Vagina (tissue), 2 donors: ENCODE data around the gene CST6.

ENCODE experiments used
- POLR2A ChIP-seq, 2 donors: fragments of 450-650 bp; IDR thresholded peaks; one replicate each; pipeline ENCODE4 v1.6.1; 2017; ENCODE audit warnings: antibody characterized with exemption in 2 of 2, mild to moderate bottlenecking in 2 of 2, moderate library complexity in 2 of 2
- POLR2AphosphoS5 ChIP-seq, 2 donors: sonication (generic); formaldehyde crosslinking; IDR thresholded peaks; one replicate each; pipeline ENCODE4 v1.9.0; 2017; ENCODE audit warnings: antibody characterized with exemption in 2 of 2, mild to moderate bottlenecking in 2 of 2, low read depth in 1 of 2; ENCODE audit not compliant: insufficient read depth in 1 of 2

DNA sequence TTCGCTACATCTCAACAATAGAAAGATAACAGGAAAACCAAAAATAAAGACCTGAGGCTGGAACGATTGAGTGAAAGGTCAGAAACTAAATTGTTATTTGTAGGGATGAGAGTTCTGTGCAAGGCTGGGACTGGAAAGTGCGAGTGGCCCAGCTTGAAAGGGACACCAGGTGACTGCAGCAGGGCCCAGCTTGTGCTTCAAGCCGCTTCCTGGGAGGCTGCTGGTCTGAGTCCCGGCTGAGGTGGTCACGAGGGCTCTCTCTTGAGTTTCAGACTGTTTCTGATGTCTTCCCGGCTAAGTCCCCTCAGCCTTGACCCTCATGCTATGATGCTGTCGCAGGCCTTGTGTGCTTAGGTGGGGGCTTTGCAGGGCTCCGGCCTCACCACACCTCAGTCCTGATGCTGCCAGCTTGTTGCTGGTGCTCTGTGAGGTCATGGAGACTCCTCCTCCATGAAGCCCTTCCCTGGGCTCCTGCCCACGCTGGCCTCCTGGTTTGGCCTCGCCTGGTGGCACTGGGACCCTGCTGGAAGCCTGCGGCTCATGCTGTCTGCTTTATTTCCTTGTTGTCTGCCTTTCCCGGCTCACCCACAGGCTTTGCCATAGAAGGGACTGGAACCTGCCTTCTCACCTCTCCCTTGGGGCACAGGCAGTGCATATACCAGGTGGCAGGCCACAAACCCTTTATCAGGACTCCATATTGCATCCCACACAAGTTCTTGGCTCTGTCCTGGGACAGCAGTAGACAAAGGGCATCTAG lies 5.5 kb upstream of the CST6 start:
- TF ChIP-seq POLR2A (IDR thresholded peaks at IDR 0.05), result no peak
- TF ChIP-seq POLR2AphosphoS5 (IDR thresholded peaks at IDR 0.05; ENCODE audit: insufficient read depth in 1 of 2, low read depth in 1 of 2), result no peak
